ENCODE measurements around the gene SPNS3.

SPNS3 gene

GRCh38 chr17:4530799-4531730 lies 97.3 kb downstream of the SPNS3 start:
- no peak for DNase-seq (ENCODE audit: low spot score)

GRCh38 chr17:4531988-4532736 lies 98.4 kb downstream of the SPNS3 start:
- no peak for DNase-seq (ENCODE audit: low spot score)

- no peak for DNase-seq (ENCODE audit: low spot score)
These were observed 99.3 kb downstream of the SPNS3 start for GRCh38 chr17:4532860-4533522.

DNA sequence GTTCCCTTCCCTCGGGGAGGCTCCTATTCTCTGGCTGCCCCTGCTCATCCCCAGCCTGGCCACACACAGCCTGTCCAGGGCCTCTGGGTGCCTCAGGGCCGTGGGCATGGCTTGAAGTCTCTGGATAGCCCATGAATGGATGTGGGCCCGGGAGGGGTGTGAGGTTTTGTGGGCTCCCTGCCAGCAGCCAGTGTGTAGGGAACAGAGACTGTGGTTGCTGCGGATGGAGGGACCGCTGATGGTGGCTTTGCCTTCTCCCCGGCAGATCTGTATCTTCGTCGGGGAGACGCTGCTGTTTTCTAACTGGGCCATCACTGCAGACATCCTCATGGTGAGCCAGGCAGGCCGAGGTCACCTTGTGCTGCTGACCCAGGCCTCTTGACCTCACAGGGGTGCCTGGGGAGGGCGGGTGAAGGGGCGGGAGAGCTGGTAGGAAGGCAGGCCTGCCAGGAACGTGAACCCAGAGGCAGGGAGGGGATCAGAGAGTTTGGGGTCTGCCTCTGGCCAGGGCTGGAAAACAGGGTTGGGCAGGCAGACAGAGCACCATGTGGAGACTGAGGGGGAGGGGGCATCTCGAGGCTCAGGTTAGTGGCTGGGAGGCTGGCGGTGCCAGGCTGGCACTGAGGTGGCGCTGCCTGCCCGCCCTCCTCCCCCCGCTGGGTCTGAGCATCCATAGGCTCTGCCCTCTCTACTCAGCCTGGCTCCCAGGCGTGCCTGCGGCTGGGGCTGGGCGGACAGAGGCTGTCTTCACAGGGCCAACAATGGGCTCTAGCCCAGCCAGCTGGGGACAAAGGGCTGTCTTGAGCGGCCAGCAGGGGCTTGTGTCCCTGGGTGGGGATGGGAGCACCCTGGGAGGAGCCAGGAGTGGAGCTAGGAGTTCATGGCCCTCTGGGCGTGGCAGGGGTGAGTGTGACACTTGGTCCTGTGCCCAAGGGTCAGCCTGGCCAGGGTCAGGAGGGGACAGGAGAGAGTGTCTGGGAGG lies 100.1 kb downstream of the SPNS3 start:
- no peak for DNase-seq (ENCODE audit: low spot score)

DNA sequence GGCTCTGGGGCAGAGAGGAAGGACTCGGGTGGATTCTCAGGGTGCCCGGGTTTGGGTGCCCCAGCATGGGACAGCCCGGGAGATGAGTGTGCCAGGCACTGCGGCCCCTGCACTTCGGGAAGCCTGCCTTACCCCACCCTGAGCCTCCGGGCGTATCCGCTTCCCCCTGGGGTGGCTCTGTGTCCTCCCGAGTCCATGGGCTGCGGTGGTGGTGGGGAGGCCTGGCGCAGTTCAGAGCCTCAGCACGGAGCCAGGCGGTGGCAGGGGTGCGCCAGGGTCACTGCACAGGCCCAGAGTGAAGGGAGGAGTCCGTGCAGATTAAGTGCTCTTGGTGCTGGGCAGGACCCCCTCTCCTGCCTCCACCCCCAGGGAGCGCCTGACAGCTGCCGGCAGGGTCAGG lies 100.8 kb downstream of the SPNS3 start:
- no peak for DNase-seq (ENCODE audit: low spot score)

DNA sequence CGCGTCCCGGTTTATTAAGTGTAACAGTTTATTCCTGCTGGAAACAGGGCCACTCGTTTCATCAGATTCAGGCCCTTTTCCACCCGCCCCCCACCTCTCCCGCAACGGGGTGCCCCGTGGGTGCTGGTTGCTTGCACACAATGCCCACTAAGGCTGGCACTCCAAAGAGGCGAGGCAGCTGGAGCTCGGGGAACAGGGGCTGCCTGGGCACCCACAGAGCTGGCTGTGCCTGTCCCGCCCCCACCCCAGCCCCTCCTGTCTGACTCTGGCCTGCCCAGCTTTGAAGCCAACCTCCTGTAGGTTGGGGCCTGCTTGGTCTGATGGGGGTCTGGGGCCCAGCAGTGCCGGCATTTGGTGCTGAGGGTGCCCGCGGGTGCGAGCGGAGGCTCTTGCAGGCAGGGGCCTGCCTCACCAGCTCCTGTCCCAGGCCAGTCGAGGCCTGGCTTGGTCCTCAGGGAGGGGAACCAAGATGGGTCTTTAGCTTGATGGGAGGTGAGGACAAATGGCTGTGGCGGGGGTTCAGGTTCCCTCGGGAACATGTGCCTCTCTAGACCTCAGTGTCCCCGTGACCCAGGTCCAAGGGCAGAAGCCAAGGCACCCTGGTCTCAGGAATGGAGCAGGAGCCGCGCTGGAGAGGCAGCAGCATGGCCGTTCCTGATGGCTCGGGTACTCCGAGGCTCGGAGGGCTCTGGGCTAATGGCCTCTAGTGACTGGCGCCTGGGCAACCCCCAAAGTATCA lies 101.4 kb downstream of the SPNS3 start:
- no peak for DNase-seq (ENCODE audit: low spot score)

DNA sequence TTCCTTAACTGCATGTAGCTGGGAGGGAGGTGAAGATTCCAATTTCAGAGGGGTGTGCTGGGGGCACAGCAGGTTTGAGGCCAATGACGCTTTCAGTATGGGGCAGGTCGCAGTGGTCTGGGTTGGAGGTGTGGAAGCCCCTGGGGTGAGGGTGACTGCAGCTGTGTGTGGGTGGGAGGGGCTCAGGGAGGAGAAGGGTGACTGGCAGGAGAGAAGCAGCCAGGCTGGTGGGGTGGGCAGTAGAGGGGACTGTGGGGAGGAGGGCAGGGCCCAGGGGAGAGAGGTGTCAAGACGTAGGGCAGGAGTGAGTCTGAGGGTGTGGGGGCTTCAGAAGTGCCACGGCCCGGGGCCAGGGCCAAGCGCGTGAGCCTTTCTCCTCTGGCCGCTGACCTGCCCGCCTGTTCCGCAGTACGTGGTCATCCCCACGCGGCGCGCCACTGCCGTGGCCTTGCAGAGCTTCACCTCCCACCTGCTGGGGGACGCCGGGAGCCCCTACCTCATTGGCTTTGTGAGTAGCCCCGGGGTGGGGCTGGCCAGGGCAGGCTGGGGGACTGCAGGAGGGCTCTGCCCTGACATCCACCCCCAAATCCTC lies 102.0 kb downstream of the SPNS3 start:
- DNase-seq (ENCODE audit: low spot score), result no peak

- no peak for DNase-seq (ENCODE audit: low spot score)
These were observed 102.6 kb downstream of the SPNS3 start for GRCh38 chr17:4536259-4536741.

GRCh38 chr17:4536742-4537411 lies 103.1 kb downstream of the SPNS3 start:
- DNase-seq (ENCODE audit: low spot score), result no peak

Measured in D341Med (cell line).